ENCODE data around the gene CLDN7.

Gene CLDN7

DNA sequence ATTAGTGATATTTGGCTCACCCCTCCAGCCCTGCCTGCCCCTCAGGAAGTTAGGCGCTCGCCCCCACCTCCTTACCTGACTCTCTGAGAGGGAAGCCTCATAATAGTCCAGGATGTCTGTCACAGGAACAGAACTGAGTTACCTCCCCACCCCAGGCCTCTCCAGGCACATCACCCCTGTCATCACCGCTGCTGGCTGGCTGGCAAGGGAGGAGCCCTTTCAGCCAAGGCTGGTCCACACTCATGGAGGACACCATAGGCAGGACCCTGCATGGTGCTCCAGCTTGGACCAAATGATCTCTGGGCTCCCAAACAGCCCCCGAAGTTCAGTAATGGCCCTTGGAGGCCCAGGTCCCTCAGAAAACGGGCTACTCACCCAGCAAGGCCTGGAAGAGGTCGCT is 44.1 kb downstream of the CLDN7 start:
- DNase-seq: no peak

DNA sequence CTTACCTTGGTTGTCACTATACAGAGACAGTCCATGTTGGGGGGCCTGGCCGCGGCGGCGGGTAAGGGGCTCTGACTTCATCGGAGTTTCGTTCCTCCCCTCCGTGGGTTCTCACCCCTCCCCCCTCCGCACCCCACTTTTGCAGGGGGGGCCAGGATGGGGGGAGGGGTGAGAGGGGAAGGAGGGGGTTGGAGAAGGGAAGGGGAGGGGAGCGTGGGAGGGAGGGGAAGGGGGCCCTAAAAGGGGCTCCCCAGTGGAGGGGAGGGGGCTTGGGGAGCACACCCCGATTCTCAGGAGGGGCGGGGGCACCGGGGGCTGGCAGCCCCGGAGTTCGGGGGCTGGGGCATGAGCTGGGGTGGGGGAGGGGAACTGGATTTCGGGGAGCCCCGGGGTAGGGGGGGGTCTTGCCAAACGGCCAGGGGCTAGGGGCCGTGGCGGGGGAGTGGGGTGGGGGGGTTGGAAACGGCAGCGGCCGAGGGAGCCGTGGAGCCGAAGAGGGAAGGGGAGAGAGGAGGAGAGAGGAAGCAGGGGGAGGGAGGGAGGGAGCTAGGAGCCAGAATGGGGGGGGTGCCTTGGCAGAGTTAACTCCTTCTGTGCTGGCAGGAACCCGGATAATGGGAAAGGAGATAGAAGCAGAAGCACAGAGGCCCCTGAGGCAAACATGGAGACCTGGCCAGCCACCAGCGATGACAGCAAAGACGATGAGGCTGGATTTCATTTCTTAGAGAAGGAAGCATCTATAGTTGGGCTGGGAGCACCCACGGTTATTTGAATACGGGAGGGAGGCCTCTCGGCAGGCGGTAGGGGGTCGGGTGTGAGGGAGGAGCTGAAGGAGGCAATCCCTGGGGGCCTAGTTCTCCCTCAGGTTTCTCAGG is 44.9 kb downstream of the CLDN7 start:
- no peak for DNase-seq

DNA sequence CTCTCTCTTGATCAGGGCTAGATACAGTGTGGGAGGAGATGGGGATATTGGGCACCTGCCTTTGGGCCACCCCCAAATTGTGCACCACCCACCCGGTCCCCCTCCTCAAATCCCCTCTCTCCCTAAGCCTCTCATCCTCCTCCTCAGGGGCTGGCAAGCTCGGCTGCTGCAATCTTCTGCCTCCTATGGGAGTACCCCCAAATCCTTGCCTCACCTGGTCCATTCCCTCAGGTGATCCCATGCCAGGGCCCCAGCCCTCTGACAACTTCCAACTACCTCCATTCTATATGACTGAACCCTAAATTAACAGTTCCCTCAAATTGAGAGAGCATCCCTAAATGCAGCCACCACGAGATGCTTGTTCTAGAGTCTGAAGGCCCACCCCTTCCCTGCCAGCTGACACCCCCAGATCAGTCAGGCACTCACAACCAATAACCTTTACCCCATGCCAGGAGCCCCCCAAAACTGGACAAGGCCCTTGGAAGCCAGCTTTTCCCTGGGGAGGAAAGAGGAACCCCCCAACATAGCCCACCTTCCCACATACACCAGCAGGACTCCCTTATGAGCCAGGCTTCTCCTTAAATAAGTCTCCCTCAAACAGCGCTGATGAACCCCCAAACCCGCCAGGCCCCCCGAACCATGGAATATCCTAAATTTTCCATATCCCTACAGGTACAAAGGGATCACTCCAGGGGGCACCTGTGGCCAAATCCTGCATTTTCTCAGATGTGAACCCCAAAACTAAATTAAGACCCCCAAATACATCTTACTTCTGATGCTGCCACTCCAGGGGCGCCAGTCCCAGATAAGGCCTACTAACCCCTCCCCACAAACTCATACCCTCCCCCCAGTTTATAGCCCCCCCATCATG is 45.8 kb downstream of the CLDN7 start:
- DNase-seq: no peak

- DNase-seq: no peak
Measured at GRCh38 chr17:7215652-7216180, 46.6 kb downstream of the CLDN7 start.

DNA sequence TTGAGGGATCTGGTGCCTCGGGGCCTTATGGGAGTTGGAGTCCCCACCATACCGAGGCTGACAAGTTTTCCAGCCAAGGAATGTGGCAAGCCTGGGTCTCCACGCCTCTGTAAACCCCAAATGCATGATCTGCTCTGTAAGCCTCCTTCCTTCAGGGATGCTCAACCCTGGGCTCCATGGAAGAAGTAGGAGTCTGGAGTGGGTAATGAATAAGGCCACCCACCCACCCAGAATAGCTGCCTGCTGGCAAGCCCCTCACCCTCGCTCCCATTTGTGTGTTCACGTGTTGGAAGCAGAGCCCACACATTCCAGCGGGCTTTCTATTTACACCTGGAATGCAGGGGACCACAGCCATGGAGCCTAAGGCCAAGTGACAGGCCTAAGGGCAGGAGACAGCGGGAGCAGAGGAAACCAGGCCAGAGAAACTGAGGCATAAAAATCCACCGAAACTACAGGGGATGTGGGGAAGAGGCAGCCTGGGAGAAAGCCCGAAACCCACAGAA is 47.1 kb downstream of the CLDN7 start:
- no peak for DNase-seq

DNA sequence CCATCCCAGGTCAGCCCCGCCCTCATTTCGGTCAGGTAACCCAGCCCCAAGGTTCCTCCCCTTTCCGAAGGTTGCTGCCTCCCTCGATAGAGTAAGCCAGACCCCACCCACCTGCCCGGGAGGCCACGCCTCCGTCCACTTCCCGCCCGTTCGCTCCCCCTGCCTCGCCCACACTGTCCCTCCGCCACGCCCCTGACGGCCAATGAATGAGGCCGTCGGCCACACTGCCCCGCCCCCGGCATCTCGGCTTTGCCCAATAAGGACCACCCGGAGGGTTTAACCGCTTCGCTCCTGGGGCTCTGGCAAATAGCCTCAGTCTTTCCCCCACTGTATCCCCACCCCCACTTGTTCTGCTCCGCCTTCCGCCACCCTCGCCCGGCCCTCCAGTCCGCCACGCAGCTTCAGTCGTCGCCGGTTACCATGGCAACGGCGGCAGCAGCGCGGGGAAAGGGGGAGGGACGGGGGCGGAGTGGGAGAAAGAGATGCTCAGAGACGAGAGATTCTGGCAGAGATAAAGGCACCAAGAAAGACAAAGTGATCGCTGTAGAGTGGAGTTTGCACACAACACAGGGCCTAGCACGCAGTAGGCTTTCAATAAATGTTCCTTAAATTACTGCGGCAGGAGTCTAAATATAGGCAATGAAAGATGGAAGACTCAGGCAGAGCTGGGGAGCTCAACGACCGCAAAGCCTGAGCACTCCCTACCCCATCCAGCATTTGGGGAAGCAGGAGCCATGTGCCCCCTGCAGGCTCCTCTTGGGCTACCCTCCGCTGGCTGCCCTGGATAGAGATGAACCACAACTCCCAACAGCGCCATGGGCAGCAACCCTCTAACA is 47.8 kb downstream of the CLDN7 start:
- DNase-seq: peak; percentile 100

DNA sequence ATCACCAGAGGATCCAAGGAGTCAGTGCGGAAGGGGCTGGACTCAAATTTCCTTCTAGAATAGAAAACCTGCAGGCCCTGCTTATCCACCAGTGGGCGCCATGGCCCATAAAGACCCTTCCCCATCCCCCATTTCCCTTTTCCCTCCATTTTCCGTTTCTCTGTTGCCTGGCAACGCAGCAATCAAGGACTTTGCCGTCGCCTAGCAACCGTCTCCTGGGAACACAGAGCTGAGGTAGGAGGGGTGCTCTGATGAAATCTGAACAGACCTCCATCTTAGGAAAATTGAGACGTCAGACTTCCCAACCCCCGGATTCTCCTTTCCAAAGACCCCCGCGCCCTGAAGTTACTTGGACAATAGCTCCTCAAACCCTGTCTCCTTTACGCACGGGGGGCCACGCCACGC is 48.4 kb downstream of the CLDN7 start:
- DNase-seq: peak; percentile 99

- peak; percentile 10 for DNase-seq
Measured at GRCh38 chr17:7211491-7212273, 50.6 kb downstream of the CLDN7 start.
